Measurements from ENCODE around the gene IER3.

Gene IER3

GRCh38 chr6:30774701-30775100, 30.4 kb upstream of the IER3 start:
- H3K36me3 ChIP-seq (replicated peaks; ENCODE audit: insufficient read depth, low read length): no peaks in the 10 kb centered on the region
- H3K27ac ChIP-seq (ENCODE audit: low read length): no peak overlapping the region
- no peaks in the 10 kb centered on the region for H3K9me3 ChIP-seq (replicated peaks; ENCODE audit: insufficient read depth, low read length)
- no peaks in the 10 kb centered on the region for H4K20me1 ChIP-seq (ENCODE audit: insufficient read depth, low read length)
- no peaks in the 10 kb centered on the region for H3K79me2 ChIP-seq (ENCODE audit: low read length)
- H3K4me1 ChIP-seq (ENCODE audit: low read length): no peaks in the 10 kb centered on the region
- no peak overlapping the region for H3K9ac ChIP-seq (ENCODE audit: low read length)
- no peak overlapping the region for H2AFZ ChIP-seq (ENCODE audit: low read length)
- H3K4me2 ChIP-seq (ENCODE audit: low read depth, low read length): no peak overlapping the region
- H3F3A ChIP-seq (ENCODE audit: insufficient read depth, low read length): no peaks in the 10 kb centered on the region
- no peak for TF ChIP-seq EZH2 (optimal IDR thresholded peaks at IDR 0.05; ENCODE audit: low read depth, low read length)
- no peak overlapping the region for H3K4me3 ChIP-seq (ENCODE audit: low read length)
- no peaks in the 10 kb centered on the region for H3K27me3 ChIP-seq (replicated peaks; ENCODE audit: insufficient read depth, low read length)
- H3K9me2 ChIP-seq (replicated peaks; ENCODE audit: insufficient read depth, low read length): no peaks in the 10 kb centered on the region
- DNase-seq: no peak

- no peak overlapping the region for H2AFZ ChIP-seq (ENCODE audit: low read length)
- no peaks in the 10 kb centered on the region for H3K27me3 ChIP-seq (replicated peaks; ENCODE audit: insufficient read depth, low read length)
- H3K27ac ChIP-seq (ENCODE audit: low read length): no peak overlapping the region
- no peaks in the 10 kb centered on the region for H3K9me2 ChIP-seq (replicated peaks; ENCODE audit: insufficient read depth, low read length)
- no peaks in the 10 kb centered on the region for H4K20me1 ChIP-seq (ENCODE audit: insufficient read depth, low read length)
- H3K4me1 ChIP-seq (ENCODE audit: low read length): no peaks in the 10 kb centered on the region
- TF ChIP-seq CTCF (IDR thresholded peaks at IDR 0.05; ENCODE audit: low read length) (no peak), EZH2phosphoT487 (IDR thresholded peaks at IDR 0.05; ENCODE audit: low read length) (no peak), EZH2 (optimal IDR thresholded peaks at IDR 0.05; ENCODE audit: low read depth, low read length) (no peak)
- H3F3A ChIP-seq (ENCODE audit: insufficient read depth, low read length): no peaks in the 10 kb centered on the region
- H3K9me3 ChIP-seq (replicated peaks; ENCODE audit: insufficient read depth, low read length): no peaks in the 10 kb centered on the region
- no peak overlapping the region for H3K9ac ChIP-seq (ENCODE audit: low read length)
- DNase-seq: no peak
- no peaks in the 10 kb centered on the region for H3K36me3 ChIP-seq (replicated peaks; ENCODE audit: insufficient read depth, low read length)
- no peak overlapping the region for H3K4me2 ChIP-seq (ENCODE audit: low read depth, low read length)
- H3K79me2 ChIP-seq (ENCODE audit: low read length): no peaks in the 10 kb centered on the region
- no peak overlapping the region for H3K4me3 ChIP-seq (ENCODE audit: low read length)
Observed at GRCh38 chr6:30770592-30770991, 26.2 kb upstream of the IER3 start.

- Histone ChIP-seq H2AFZ (ENCODE audit: low read length) (no peak overlapping the region), H3K79me2 (ENCODE audit: low read length) (no peaks in the 10 kb centered on the region), H3K9me3 (replicated peaks; ENCODE audit: insufficient read depth, low read length) (no peaks in the 10 kb centered on the region), H3K27me3 (replicated peaks; ENCODE audit: insufficient read depth, low read length) (no peaks in the 10 kb centered on the region), H3K9ac (ENCODE audit: low read length) (no peak overlapping the region), H4K20me1 (ENCODE audit: insufficient read depth, low read length) (no peaks in the 10 kb centered on the region), H3K4me2 (ENCODE audit: low read depth, low read length) (no peak overlapping the region), H3K4me3 (ENCODE audit: low read length) (no peak overlapping the region), H3K36me3 (replicated peaks; ENCODE audit: insufficient read depth, low read length) (no peaks in the 10 kb centered on the region), H3F3A (ENCODE audit: insufficient read depth, low read length) (no peaks in the 10 kb centered on the region), H3K27ac (ENCODE audit: low read length) (no peak overlapping the region), H3K9me2 (replicated peaks; ENCODE audit: insufficient read depth, low read length) (no peaks in the 10 kb centered on the region), H3K4me1 (ENCODE audit: low read length) (no peaks in the 10 kb centered on the region)
- TF ChIP-seq CTCF (IDR thresholded peaks at IDR 0.05; ENCODE audit: low read length) (no peak), EZH2 (optimal IDR thresholded peaks at IDR 0.05; ENCODE audit: low read depth, low read length) (no peak), EZH2phosphoT487 (IDR thresholded peaks at IDR 0.05; ENCODE audit: low read length) (no peak)
- DNase-seq: no peak
Observed at GRCh38 chr6:30769853-30770524, 25.6 kb upstream of the IER3 start.

- TF ChIP-seq EZH2phosphoT487 (IDR thresholded peaks at IDR 0.05; ENCODE audit: low read length) (no peak), EZH2 (optimal IDR thresholded peaks at IDR 0.05; ENCODE audit: low read depth, low read length) (no peak), CTCF (IDR thresholded peaks at IDR 0.05; ENCODE audit: low read length) (no peak)
- Histone ChIP-seq H4K20me1 (ENCODE audit: insufficient read depth, low read length) (no peaks in the 10 kb centered on the region), H3K4me2 (ENCODE audit: low read depth, low read length) (no peak overlapping the region), H3K9ac (ENCODE audit: low read length) (no peak overlapping the region), H3K9me3 (replicated peaks; ENCODE audit: insufficient read depth, low read length) (no peaks in the 10 kb centered on the region), H3K9me2 (replicated peaks; ENCODE audit: insufficient read depth, low read length) (no peaks in the 10 kb centered on the region), H3K36me3 (replicated peaks; ENCODE audit: insufficient read depth, low read length) (no peaks in the 10 kb centered on the region), H3K4me1 (ENCODE audit: low read length) (no peaks in the 10 kb centered on the region), H3K27ac (ENCODE audit: low read length) (no peak overlapping the region), H3K4me3 (ENCODE audit: low read length) (no peak overlapping the region), H2AFZ (ENCODE audit: low read length) (no peak overlapping the region), H3K79me2 (ENCODE audit: low read length) (no peaks in the 10 kb centered on the region), H3K27me3 (replicated peaks; ENCODE audit: insufficient read depth, low read length) (peaks cover under 1% of the 10 kb centered on the region), H3F3A (ENCODE audit: insufficient read depth, low read length) (no peaks in the 10 kb centered on the region)
- no peak for DNase-seq
Observed at GRCh38 chr6:30769088-30769852, 24.9 kb upstream of the IER3 start.
